Rectal smooth muscle tissue (tissue), 1 donor: Measurements from ENCODE around the gene DYNC1LI1.

Source experiments
- H3K27ac ChIP-seq: one replicate; pipeline ENCODE4 v1.7.0; 2013; ENCODE audit warnings: low read depth, low read length, inconsistent platforms
- H3K27me3 ChIP-seq: one replicate; pipeline ENCODE4 v1.7.0; 2013; ENCODE audit warnings: low read length; ENCODE audit not compliant: control insufficient read depth, insufficient read depth
- H3K36me3 ChIP-seq: one replicate; pipeline ENCODE4 v1.7.0; 2013; ENCODE audit warnings: low read length; ENCODE audit not compliant: control insufficient read depth, insufficient read depth
- H3K4me1 ChIP-seq: one replicate; pipeline ENCODE4 v1.7.0; 2013; ENCODE audit warnings: low read length; ENCODE audit not compliant: control insufficient read depth, insufficient read depth
- H3K4me3 ChIP-seq: one replicate; pipeline ENCODE4 v1.7.0; 2013; ENCODE audit warnings: low read length
- H3K9ac ChIP-seq: one replicate; pipeline ENCODE4 v1.7.0; 2013; ENCODE audit warnings: low read length

The DYNC1LI1 gene

DNA sequence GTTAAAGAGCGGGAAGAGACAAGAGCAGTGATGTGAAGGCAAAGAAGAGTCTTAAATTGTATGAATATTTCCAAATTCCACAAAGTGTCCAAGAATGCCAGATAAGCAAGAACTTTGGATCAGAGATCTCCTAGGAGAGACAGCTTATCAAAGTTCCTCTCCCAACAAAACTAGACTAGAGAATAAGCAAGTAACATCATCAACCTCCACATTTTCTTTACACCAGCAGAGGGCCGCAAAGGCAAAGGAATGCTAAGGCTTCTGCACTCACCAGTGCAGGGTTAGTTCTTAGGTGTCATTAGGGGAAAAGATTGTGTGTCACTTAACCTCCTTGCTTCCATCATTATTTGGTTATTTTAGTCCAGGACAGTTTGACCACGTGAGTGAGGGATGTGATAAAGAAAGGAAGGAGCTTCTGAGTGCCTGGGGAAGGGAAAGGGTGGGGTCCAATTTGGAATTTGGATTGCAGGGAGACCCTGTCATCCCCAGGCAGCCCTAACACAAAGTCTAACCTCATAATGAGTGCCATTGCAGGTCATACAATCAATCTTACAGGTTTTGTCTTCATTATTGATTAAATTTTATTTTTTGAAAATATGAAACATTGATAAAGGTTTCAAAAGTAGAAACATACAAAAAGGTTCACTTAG, 60.5 kb downstream of the DYNC1LI1 start:
- Histone ChIP-seq H3K36me3 (no peaks in the 10 kb centered on the region), H3K4me3 (no peak overlapping the region), H3K9ac (no peak overlapping the region), H3K27me3 (no peaks in the 10 kb centered on the region), H3K27ac (no peak overlapping the region), H3K4me1 (no peaks in the 10 kb centered on the region)

DNA sequence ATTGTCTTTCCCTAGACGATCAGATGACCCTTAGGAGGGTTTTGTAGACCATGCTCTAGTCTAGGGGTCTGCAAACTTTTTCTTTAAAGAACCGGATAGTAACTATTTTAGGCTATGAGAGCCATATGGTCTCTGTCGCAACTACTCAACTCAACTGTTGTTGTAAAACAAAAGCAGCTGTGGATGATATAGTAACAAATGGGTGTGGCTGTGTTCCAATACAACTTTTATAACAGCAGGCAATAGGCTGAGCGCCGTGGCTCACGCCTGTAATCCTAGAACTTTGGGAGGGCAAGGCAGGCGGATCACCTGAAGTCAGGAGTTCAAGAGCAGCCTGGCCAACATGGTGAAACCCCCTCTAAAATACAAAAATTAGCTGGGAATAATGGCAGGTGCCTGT, 61.9 kb downstream of the DYNC1LI1 start:
- Histone ChIP-seq H3K27me3 (no peaks in the 10 kb centered on the region), H3K9ac (no peak overlapping the region), H3K4me3 (no peak overlapping the region)

DNA sequence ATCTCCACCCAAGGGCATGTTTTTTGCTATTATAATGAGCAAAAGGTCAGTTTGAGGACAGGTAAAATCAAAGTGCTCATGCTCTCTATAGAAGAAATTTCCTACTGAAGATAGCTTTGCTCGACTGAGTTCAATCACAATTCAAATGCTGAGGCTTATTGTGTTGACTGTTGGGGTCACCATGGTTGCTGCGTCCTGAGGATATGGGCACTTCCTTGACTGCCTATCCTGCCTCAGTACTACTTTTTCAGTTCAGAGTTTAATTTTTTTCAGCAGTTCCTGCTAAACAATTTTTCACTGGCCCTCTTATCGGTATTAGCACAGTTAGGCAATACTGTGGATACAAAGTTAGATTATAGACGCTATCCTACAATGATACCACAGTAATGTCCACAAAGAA, 64.2 kb downstream of the DYNC1LI1 start:
- H3K36me3 ChIP-seq, result no peaks in the 10 kb centered on the region
- H3K27me3 ChIP-seq, result no peaks in the 10 kb centered on the region
- H3K4me1 ChIP-seq, result peaks cover 2% of the 10 kb centered on the region
- no peak overlapping the region for H3K4me3 ChIP-seq
- H3K9ac ChIP-seq, result no peak overlapping the region
- no peak overlapping the region for H3K27ac ChIP-seq

More for the DNA sequence above, 61.9 kb downstream of the DYNC1LI1 start:
- H3K36me3 ChIP-seq, result no peaks in the 10 kb centered on the region
- H3K4me1 ChIP-seq, result no peaks in the 10 kb centered on the region
- H3K27ac ChIP-seq, result no peak overlapping the region

DNA sequence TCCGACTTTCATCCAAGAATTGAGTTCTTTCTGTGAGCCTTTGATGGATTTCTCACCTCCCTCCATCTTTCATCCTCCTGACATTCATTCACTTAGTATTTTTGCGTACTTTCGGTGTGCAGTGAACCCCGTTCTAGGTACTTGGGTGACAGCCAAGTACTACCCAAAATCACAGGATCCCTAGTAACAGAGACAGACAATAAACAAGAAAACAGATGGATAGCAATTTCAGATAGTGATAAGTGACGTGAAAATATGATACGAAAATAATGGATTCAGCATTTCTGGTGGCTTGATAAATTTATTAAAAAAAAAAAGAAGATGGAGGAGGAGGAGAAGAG, 67.7 kb downstream of the DYNC1LI1 start:
- Histone ChIP-seq H3K36me3 (no peaks in the 10 kb centered on the region), H3K27me3 (no peaks in the 10 kb centered on the region), H3K4me1 (peaks cover 7% of the 10 kb centered on the region), H3K4me3 (peak overlapping the region; percentile 75), H3K9ac (peak overlapping the region; percentile 54), H3K27ac (peak overlapping the region; percentile 91)

DNA sequence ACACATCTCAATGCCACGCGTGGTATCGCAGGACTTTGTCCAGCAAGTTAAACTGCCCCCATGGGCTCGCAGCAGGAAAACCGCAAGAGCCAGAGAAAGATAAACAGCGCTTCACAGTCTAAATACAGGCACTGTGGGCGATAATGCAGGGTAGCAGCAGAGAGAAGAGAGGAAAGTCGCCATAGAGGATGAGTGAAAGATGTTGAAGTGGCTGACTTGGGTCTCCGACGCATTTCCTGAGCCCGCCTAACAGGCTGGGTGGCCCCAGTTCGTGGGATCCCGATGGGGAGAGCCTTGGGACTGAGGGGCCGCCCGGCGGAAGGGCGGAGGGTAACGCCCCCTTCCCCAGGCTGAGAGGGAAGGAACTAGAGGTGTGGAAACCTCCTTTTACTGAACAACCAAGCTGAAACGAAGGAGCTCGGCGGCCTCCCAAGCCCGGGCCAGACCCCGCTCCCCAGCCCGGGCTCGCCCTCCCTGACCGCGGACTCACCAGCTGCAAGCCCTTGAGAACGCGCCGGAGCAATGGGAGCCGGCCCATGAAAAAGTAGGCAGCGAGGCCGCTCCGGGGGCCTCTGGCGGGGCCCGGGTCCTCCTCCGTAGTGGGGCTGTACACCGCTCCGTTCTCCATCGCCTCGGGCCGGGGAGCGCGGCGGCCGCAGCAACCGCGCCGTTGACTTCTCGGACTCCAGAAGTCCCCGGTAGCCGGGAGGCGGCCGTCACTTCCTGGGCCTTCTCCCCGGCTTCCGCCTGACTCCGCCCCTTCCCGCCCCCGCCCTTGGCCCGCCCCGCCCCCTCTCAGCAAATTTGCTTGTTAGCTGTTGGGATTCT, 68.3 kb downstream of the DYNC1LI1 start, which contains the start of gene CMTM6:
Gene CMTM6 (minus strand): TSS at position 735 of the 828 bp plus-strand sequence. CDS start 107 bp downstream, at position 628.
- Histone ChIP-seq H3K4me1 (peaks cover 7% of the 10 kb centered on the region), H3K9ac (peak within 1 kb of the TSS; percentile 54), H3K27me3 (no peaks in the 10 kb centered on the region), H3K36me3 (no peaks in the 10 kb centered on the region), H3K27ac (peak within 1 kb of the TSS; percentile 91), H3K4me3 (peak within 1 kb of the TSS; percentile 75)

DNA sequence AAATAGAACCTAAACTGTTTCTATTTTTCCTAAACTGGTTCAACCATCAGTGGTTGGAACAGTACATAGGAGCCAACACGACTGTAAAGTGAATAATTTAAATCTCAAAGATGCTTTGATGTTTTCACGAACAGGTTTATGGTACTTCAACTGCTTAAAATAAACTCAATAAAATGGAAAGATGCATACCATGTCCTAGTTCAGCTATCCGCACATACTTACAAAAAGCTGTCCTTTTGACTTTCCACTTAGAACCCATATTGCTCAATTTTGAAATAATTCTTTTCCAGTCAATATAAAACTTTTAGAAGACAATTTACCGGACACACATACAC, 68.9 kb downstream of the DYNC1LI1 start:
- Histone ChIP-seq H3K4me3 (peak overlapping the region; percentile 75), H3K9ac (peak overlapping the region; percentile 20), H3K27me3 (no peaks in the 10 kb centered on the region), H3K36me3 (no peaks in the 10 kb centered on the region), H3K27ac (peak overlapping the region; percentile 91), H3K4me1 (peaks cover 7% of the 10 kb centered on the region)

DNA sequence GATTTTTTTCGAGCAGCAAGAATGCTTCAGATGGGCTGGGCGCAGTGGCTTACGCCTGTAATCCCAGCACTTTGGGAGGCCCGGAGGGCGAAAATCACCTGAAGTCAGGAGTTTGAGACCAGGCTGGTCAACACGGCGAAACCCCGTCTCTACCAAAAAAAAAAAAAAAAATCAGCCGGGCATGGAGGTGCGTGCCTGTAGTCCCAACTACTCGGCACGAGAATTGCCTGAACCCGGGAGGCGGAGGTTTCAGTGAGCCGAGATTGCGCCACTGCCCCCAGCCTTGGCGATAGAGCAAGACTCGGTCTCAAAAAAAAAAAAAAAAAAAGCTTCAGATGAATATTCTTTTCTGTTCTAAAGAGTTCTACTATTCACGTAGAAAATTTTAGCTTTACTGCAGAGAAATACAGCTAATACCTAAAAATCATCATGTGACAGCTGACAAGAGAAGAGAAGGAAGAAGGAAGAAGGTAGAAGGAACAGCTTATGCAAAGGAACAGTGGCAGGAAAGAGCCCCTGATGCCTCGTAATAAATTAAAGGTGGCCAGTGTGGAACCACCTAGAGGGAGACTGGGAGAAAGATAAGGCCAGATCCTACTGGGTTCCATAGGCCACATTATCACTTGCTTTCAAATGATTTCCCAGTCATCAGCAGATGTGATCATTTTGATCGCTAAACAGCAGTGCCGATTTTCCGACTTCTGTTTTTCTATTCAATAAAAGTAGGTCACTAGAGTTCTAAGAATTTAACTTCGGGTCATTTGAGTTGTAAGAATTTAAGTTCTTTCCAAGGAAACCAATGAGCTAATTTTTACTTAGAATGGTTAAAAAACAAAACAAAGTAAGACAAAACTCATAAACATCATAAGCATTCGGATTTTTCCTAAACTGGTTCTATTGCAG, 69.5 kb downstream of the DYNC1LI1 start:
- Histone ChIP-seq H3K36me3 (no peaks in the 10 kb centered on the region), H3K4me3 (peak overlapping the region; percentile 75), H3K27me3 (no peaks in the 10 kb centered on the region), H3K4me1 (peaks cover 7% of the 10 kb centered on the region), H3K9ac (no peak overlapping the region), H3K27ac (peak overlapping the region; percentile 91)

DNA sequence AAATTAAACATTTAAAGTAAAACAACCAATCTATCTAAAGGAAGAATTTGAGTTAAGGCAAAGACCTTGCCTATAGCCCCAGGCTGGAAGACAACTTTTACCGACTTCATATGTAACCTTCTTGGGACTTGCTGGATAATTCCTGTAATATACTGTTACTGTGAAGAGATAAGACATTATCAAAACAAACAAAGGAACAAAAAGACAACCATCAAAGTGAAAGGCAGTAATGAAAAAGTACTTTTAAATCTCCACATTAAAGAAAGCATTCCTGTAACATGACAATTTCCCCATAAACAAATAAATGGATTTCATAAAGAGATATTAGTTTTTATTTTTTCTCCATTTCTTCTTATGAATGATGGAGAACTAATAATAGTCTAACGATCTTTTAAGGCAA, 70.4 kb downstream of the DYNC1LI1 start:
- H3K27ac ChIP-seq, result no peak overlapping the region
- H3K36me3 ChIP-seq, result no peaks in the 10 kb centered on the region
- H3K4me1 ChIP-seq, result peaks cover 7% of the 10 kb centered on the region
- no peak overlapping the region for H3K9ac ChIP-seq
- no peak overlapping the region for H3K4me3 ChIP-seq
- no peaks in the 10 kb centered on the region for H3K27me3 ChIP-seq

DNA sequence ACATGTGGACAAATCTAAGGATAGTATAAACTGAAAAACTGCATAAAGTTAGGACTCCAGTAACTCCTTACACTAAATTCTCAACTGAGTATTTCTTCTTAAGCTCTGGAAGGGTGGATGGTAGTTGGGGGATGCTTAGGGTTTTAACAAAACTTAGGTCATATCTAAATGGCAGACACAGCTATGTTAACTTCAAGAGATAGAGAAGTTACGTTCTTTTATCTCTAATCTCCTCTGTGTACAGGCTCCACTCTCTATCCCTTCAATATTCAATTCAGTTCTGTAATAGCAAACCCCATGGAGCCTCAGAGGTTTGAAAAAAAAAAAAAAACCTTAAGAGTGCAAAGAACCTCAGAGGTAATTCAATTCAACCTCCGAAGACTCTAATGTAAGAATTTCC, 71.1 kb downstream of the DYNC1LI1 start:
- Histone ChIP-seq H3K36me3 (no peaks in the 10 kb centered on the region), H3K27me3 (no peaks in the 10 kb centered on the region), H3K27ac (no peak overlapping the region), H3K9ac (no peak overlapping the region), H3K4me1 (peaks cover 7% of the 10 kb centered on the region), H3K4me3 (no peak overlapping the region)

DNA sequence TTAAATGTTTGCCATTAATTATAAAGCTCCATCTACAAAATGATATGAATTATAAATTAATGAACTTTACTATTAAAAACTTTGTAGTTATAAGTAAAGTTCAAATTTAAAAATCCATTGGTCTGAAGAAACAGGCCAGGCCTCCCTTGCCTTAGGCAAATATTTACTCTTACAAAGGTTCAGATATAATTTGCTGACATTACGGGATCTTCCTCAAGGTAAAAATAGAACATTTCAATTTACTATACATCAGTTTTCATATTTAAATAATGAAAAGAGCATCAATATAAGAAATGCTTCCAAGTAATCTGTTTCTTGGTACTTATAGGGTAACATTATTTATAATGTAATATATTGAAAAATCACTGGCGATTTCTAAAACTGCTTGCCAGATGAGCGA, 71.7 kb downstream of the DYNC1LI1 start:
- H3K27ac ChIP-seq, result no peak overlapping the region
- no peaks in the 10 kb centered on the region for H3K27me3 ChIP-seq
- H3K4me3 ChIP-seq, result no peak overlapping the region
- no peaks in the 10 kb centered on the region for H3K36me3 ChIP-seq
- H3K4me1 ChIP-seq, result peaks cover 7% of the 10 kb centered on the region
- no peak overlapping the region for H3K9ac ChIP-seq

DNA sequence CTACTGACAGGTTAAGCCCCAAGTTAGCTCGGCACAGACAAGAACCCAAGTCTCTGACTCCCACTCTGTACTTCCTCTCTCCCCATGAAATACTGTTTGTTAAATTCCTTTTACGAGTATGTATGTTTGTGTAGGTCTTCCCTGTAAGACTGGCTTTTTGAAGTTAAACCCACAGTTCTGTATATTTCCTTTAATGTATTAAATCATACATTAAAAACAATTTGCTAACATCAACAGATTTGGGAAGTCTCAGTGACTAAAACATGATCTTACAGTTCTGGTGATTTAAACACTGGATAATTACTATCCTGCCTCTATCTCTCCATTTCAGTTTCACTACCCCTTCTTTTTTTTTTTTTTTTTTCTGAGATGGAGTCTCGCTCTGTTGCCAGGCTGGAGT, 72.4 kb downstream of the DYNC1LI1 start:
- Histone ChIP-seq H3K36me3 (no peaks in the 10 kb centered on the region), H3K27me3 (no peaks in the 10 kb centered on the region), H3K9ac (no peak overlapping the region), H3K4me1 (peaks cover 7% of the 10 kb centered on the region), H3K4me3 (no peak overlapping the region), H3K27ac (no peak overlapping the region)

DNA sequence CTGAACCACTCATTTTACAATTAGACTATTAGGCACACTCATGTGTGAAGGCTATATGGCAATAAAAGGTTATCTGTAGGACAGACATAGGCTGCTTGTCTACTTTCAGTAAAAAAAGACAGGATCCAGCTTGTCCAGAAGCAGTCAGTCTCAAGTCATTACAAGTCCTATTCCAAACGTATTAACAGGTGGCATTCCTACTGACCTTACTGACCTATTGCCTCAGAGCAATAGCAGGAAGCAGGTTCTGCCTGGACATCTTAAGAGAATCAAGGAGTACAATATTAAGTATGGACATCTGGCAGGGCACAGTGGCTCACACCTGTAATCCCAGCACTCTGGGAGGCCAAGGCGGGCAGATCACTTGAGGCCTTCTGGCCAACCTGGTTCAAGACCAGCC, 75.0 kb downstream of the DYNC1LI1 start:
- Histone ChIP-seq H3K27me3 (no peaks in the 10 kb centered on the region), H3K4me3 (no peak overlapping the region), H3K36me3 (no peaks in the 10 kb centered on the region), H3K4me1 (no peaks in the 10 kb centered on the region), H3K27ac (no peak overlapping the region), H3K9ac (no peak overlapping the region)
